ENCODE results near the gene WNT8A. TPM values are rescaled to one million over a fixed set of nuclear protein-coding genes. Genes with fewer than 3 reads are reported as not detected.

WNT8A gene
- total RNA-seq, 1 donor: not detected

GRCh38 chr5:138092301-138092700 lies 8.5 kb downstream of the WNT8A start:
- TF ChIP-seq CTCF (IDR thresholded peaks at IDR 0.05; ENCODE audit: insufficient read depth, low read length): no peak
- H3K4me3 ChIP-seq (ENCODE audit: low read depth, low read length): no peak overlapping the region
- no peak for DNase-seq (ENCODE audit: low read depth)

- no peak overlapping the region for H3K4me3 ChIP-seq (ENCODE audit: low read depth, low read length)
- no peak for DNase-seq (ENCODE audit: low read depth)
- no peak for TF ChIP-seq CTCF (IDR thresholded peaks at IDR 0.05; ENCODE audit: insufficient read depth, low read length)
Observed at GRCh38 chr5:138093036-138093435, 9.2 kb downstream of the WNT8A start.

GRCh38 chr5:138095100-138095907 lies 11.5 kb downstream of the WNT8A start:
- DNase-seq (ENCODE audit: low read depth): no peak
- no peak overlapping the region for H3K4me3 ChIP-seq (ENCODE audit: low read depth, low read length)
- no peak for TF ChIP-seq CTCF (IDR thresholded peaks at IDR 0.05; ENCODE audit: insufficient read depth, low read length)

GRCh38 chr5:138096363-138096762 lies 12.5 kb downstream of the WNT8A start:
- TF ChIP-seq CTCF (IDR thresholded peaks at IDR 0.05; ENCODE audit: insufficient read depth, low read length): no peak
- no peak for DNase-seq (ENCODE audit: low read depth)
- H3K4me3 ChIP-seq (ENCODE audit: low read depth, low read length): no peak overlapping the region

GRCh38 chr5:138096997-138097828 lies 13.4 kb downstream of the WNT8A start:
- DNase-seq (ENCODE audit: low read depth): no peak
- TF ChIP-seq CTCF (IDR thresholded peaks at IDR 0.05; ENCODE audit: insufficient read depth, low read length): no peak
- no peak overlapping the region for H3K4me3 ChIP-seq (ENCODE audit: low read depth, low read length)

- H3K4me3 ChIP-seq (ENCODE audit: low read depth, low read length): no peak overlapping the region
- no peak for TF ChIP-seq CTCF (IDR thresholded peaks at IDR 0.05; ENCODE audit: insufficient read depth, low read length)
- DNase-seq (ENCODE audit: low read depth): no peak
Observed at GRCh38 chr5:138102454-138103318, 18.9 kb downstream of the WNT8A start.
